ENCODE data around the gene TSC22D1. TPM values are rescaled to one million over a fixed set of nuclear protein-coding genes. Genes with fewer than 3 reads are reported as not detected.
"Not testable (repeated sequence)": the region's sequence is repeated elsewhere in the genome, so short reads cannot be mapped to it uniquely, and the experiment has no call there.

Gene TSC22D1
- total RNA-seq, 1 experiment from 2014 or later, result 79.2 TPM

GRCh38 chr13:44564936-44565335 is 11.2 kb downstream of the TSC22D1 start:
- intact Hi-C loops (cut with micrococcal nuclease; ENCODE audit: unreplicated experiment), result no loop called here
- BruUV-seq (replicated peaks), result no TSS peak
- ChIA-PET CTCF (no interaction called here), POLR2A (ENCODE audit: unreplicated experiment) (no interaction called here)
- no peak overlapping the region for H3K4me3 ChIP-seq
- TF ChIP-seq EZH2 (IDR thresholded peaks at IDR 0.05; ENCODE audit: low read depth), result no peak
- no peak for TF ChIP-seq CTCF (conservative IDR thresholded peaks at IDR 0.05)
- H3K36me3 ChIP-seq (ENCODE audit: low read depth), result peaks cover 47% of the 10 kb centered on the region
- 0 out of 2 replicates have a peak overlapping the region, but pooled peaks have one; percentile 19 for H3K4me2 ChIP-seq
- no peaks in the 10 kb centered on the region for H3K9me3 ChIP-seq (ENCODE audit: insufficient read depth, low read depth)
- DNase-seq, result no peak
- no peaks in the 10 kb centered on the region for H3K9me2 ChIP-seq (ENCODE audit: insufficient read depth)
- H3K27me3 ChIP-seq (ENCODE audit: insufficient read depth, low read depth), result no peaks in the 10 kb centered on the region
- peaks cover 50% of the 10 kb centered on the region for H3K4me1 ChIP-seq (replicated peaks; ENCODE audit: insufficient read depth)
- peaks cover 99% of the 10 kb centered on the region for H3K79me2 ChIP-seq (ENCODE audit: low read depth)
- no peak overlapping the region for H3K27ac ChIP-seq
- no peak overlapping the region for H2AFZ ChIP-seq
- H3F3A ChIP-seq (ENCODE audit: insufficient read depth, low read depth), result no peaks in the 10 kb centered on the region
- H4K20me1 ChIP-seq (ENCODE audit: insufficient read depth), result peaks cover 11% of the 10 kb centered on the region

- H3K4me2 ChIP-seq; H3K27ac ChIP-seq; H3K4me3 ChIP-seq; H4K20me1 ChIP-seq (ENCODE audit: insufficient read depth); intact Hi-C loops (cut with micrococcal nuclease; ENCODE audit: unreplicated experiment); H3K27me3 ChIP-seq (ENCODE audit: insufficient read depth, low read depth); H3K9me3 ChIP-seq (ENCODE audit: insufficient read depth, low read depth); H2AFZ ChIP-seq; CTCF ChIA-PET; BruUV-seq (replicated peaks); H3K9me2 ChIP-seq (ENCODE audit: insufficient read depth); H3F3A ChIP-seq (ENCODE audit: insufficient read depth, low read depth); DNase-seq: not testable (repeated sequence)
- Histone ChIP-seq H3K36me3 (ENCODE audit: low read depth) (peaks cover 36% of the 10 kb centered on the region; the same call in 1 of the 2 replicates), H3K4me1 (replicated peaks; ENCODE audit: insufficient read depth) (peaks cover 30% of the 10 kb centered on the region), H3K79me2 (ENCODE audit: low read depth) (peaks cover 99% of the 10 kb centered on the region)
- POLR2A ChIA-PET (ENCODE audit: unreplicated experiment), result interaction anchor here (0.6 kb wide), 1 partner anchor 40 kb away, joined by 5 read pairs; no protein-coding TSS in a partner anchor
These were observed 13.3 kb downstream of the TSC22D1 start for GRCh38 chr13:44562853-44563252.

- Histone ChIP-seq H2AFZ (no peak overlapping the region), H3F3A (ENCODE audit: insufficient read depth, low read depth) (no peaks in the 10 kb centered on the region), H3K79me2 (ENCODE audit: low read depth) (peaks cover 99% of the 10 kb centered on the region), H3K27me3 (ENCODE audit: insufficient read depth, low read depth) (no peaks in the 10 kb centered on the region), H3K4me1 (replicated peaks; ENCODE audit: insufficient read depth) (peaks cover 15% of the 10 kb centered on the region), H3K9me3 (ENCODE audit: insufficient read depth, low read depth) (no peaks in the 10 kb centered on the region), H3K27ac (no peak overlapping the region), H3K36me3 (ENCODE audit: low read depth) (peaks cover 27% of the 10 kb centered on the region; the same call in 1 of the 2 replicates), H3K9me2 (ENCODE audit: insufficient read depth) (no peaks in the 10 kb centered on the region), H4K20me1 (ENCODE audit: insufficient read depth) (peaks cover 5% of the 10 kb centered on the region; the same call in 1 of the 2 replicates), H3K4me3 (no peak overlapping the region), H3K4me2 (no peak overlapping the region)
- TF ChIP-seq EZH2 (IDR thresholded peaks at IDR 0.05; ENCODE audit: low read depth) (no peak), CTCF (conservative IDR thresholded peaks at IDR 0.05) (no peak)
- ChIA-PET POLR2A (ENCODE audit: unreplicated experiment) (interaction anchor here (0.5 kb wide), 1 partner anchor 210 kb away, joined by 3 read pairs; no protein-coding TSS in a partner anchor), CTCF (no interaction called here)
- BruUV-seq (replicated peaks), result no TSS peak
- DNase-seq, result no peak
- intact Hi-C loops (cut with micrococcal nuclease; ENCODE audit: unreplicated experiment), result no loop called here
These were observed 14.8 kb downstream of the TSC22D1 start for GRCh38 chr13:44561351-44561750.

- Histone ChIP-seq H4K20me1 (ENCODE audit: insufficient read depth) (no peaks in the 10 kb centered on the region), H3K9me2 (ENCODE audit: insufficient read depth) (no peaks in the 10 kb centered on the region), H3K4me3 (no peak overlapping the region), H3K4me2 (no peak overlapping the region), H3K79me2 (ENCODE audit: low read depth) (peaks cover 97% of the 10 kb centered on the region), H3F3A (ENCODE audit: insufficient read depth, low read depth) (no peaks in the 10 kb centered on the region; the same call in 1 of the 2 replicates), H3K9me3 (ENCODE audit: insufficient read depth, low read depth) (no peaks in the 10 kb centered on the region), H3K27ac (no peak overlapping the region), H2AFZ (no peak overlapping the region), H3K27me3 (ENCODE audit: insufficient read depth, low read depth) (no peaks in the 10 kb centered on the region), H3K4me1 (replicated peaks; ENCODE audit: insufficient read depth) (no peaks in the 10 kb centered on the region), H3K36me3 (ENCODE audit: low read depth) (peaks cover 14% of the 10 kb centered on the region; the same call in 1 of the 2 replicates)
- intact Hi-C loops (cut with micrococcal nuclease; ENCODE audit: unreplicated experiment), result no loop called here
- TF ChIP-seq CTCF (conservative IDR thresholded peaks at IDR 0.05) (no peak), EZH2 (IDR thresholded peaks at IDR 0.05; ENCODE audit: low read depth) (no peak)
- ChIA-PET CTCF (no interaction called here), POLR2A (ENCODE audit: unreplicated experiment) (interaction anchor here (0.7 kb wide), 1 partner anchor 15 kb away, joined by 3 read pairs; no protein-coding TSS in a partner anchor)
- BruUV-seq (replicated peaks), result no TSS peak
- DNase-seq, result no peak
These were observed 18.1 kb downstream of the TSC22D1 start for GRCh38 chr13:44557986-44558385.

All from PC-9 (cell line).